Measurements from ENCODE around the gene RIPK4. TPM values are rescaled to one million over a fixed set of nuclear protein-coding genes. Genes with fewer than 3 reads are reported as not detected.

RIPK4 gene
- total and polyA plus RNA-seq, 2 of the 13 experiments (the other 11 are each of a cell fraction or from before 2014, with no cell fraction given): 3.1 to 4.9 TPM

DNA sequence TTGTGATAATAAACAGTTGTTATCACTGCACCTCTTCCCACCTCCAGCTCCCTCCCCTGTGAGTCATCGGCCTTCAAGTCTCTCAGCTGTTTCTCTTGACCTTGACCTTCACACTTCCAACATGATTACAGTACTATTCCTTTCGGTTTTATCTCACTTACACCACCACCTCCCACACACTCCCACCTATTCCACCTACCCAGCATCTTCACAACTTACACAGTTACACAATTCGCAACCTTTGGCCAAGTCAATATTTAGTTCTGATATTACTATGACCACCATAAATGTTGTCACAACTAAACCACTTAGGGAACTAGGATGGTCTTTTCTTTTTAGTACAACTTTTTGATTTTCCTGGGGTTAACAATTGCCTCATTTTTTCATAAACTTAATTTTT, 60.2 kb downstream of the RIPK4 start (continued):
- TF ChIP-seq, protein P1, sequence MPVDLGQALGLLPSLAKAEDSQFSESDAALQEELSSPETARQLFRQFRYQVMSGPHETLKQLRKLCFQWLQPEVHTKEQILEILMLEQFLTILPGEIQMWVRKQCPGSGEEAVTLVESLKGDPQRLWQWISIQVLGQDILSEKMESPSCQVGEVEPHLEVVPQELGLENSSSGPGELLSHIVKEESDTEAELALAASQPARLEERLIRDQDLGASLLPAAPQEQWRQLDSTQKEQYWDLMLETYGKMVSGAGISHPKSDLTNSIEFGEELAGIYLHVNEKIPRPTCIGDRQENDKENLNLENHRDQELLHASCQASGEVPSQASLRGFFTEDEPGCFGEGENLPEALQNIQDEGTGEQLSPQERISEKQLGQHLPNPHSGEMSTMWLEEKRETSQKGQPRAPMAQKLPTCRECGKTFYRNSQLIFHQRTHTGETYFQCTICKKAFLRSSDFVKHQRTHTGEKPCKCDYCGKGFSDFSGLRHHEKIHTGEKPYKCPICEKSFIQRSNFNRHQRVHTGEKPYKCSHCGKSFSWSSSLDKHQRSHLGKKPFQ (CRISPR knock-in tag; IDR thresholded peaks at IDR 0.05; ENCODE audit: insufficient replicate concordance): no peak
- TF ChIP-seq REPIN1 (CRISPR knock-in tag; IDR thresholded peaks at IDR 0.05; ENCODE audit: borderline replicate concordance, low read depth) (0 out of 2 replicates have a peak, but pooled peaks have one; percentile 45), ZNF567 (CRISPR knock-in tag; IDR thresholded peaks at IDR 0.05; ENCODE audit: borderline replicate concordance) (no peak), SOX13 (IDR thresholded peaks at IDR 0.05) (no peak), SOX13 (CRISPR knock-in tag; conservative IDR thresholded peaks at IDR 0.05 in 1 of 2, IDR thresholded peaks at IDR 0.05 in 1 of 2) (peak in 1 of 2 experiments; percentile 72; a peak in 2 of 4 replicates), SIX4 (CRISPR knock-in tag; IDR thresholded peaks at IDR 0.05) (peak; percentile 32; the same call in 1 of the 2 replicates), FOXK2 (IDR thresholded peaks at IDR 0.05) (peak; percentile 46; the same call in 1 of the 2 replicates), ZNF460 (CRISPR knock-in tag; IDR thresholded peaks at IDR 0.05; ENCODE audit: borderline replicate concordance) (no peak), ZNF234 (CRISPR knock-in tag; conservative IDR thresholded peaks at IDR 0.05) (no peak), NFIB (CRISPR knock-in tag; IDR thresholded peaks at IDR 0.05; ENCODE audit: borderline replicate concordance) (no peak), U2AF2 (IDR thresholded peaks at IDR 0.05; ENCODE audit: low read depth, low read length) (no peak), U2AF1 (optimal IDR thresholded peaks at IDR 0.05; ENCODE audit: low read depth, low read length) (no peak), SRSF9 (IDR thresholded peaks at IDR 0.05; ENCODE audit: borderline replicate concordance, insufficient read depth, low read depth, low read length, poor library complexity, severe bottlenecking) (no peak)
- TF ChIP-seq, protein P2, sequence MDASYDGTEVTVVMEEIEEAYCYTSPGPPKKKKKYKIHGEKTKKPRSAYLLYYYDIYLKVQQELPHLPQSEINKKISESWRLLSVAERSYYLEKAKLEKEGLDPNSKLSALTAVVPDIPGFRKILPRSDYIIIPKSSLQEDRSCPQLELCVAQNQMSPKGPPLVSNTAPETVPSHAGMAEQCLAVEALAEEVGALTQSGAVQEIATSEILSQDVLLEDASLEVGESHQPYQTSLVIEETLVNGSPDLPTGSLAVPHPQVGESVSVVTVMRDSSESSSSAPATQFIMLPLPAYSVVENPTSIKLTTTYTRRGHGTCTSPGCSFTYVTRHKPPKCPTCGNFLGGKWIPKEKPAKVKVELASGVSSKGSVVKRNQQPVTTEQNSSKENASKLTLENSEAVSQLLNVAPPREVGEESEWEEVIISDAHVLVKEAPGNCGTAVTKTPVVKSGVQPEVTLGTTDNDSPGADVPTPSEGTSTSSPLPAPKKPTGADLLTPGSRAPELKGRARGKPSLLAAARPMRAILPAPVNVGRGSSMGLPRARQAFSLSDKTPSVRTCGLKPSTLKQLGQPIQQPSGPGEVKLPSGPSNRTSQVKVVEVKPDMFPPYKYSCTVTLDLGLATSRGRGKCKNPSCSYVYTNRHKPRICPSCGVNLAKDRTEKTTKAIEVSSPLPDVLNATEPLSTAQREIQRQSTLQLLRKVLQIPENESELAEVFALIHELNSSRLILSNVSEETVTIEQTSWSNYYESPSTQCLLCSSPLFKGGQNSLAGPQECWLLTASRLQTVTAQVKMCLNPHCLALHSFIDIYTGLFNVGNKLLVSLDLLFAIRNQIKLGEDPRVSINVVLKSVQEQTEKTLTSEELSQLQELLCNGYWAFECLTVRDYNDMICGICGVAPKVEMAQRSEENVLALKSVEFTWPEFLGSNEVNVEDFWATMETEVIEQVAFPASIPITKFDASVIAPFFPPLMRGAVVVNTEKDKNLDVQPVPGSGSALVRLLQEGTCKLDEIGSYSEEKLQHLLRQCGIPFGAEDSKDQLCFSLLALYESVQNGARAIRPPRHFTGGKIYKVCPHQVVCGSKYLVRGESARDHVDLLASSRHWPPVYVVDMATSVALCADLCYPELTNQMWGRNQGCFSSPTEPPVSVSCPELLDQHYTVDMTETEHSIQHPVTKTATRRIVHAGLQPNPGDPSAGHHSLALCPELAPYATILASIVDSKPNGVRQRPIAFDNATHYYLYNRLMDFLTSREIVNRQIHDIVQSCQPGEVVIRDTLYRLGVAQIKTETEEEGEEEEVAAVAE (CRISPR knock-in tag; IDR thresholded peaks at IDR 0.05; ENCODE audit: borderline replicate concordance): no peak
- TF ChIP-seq, protein P3, sequence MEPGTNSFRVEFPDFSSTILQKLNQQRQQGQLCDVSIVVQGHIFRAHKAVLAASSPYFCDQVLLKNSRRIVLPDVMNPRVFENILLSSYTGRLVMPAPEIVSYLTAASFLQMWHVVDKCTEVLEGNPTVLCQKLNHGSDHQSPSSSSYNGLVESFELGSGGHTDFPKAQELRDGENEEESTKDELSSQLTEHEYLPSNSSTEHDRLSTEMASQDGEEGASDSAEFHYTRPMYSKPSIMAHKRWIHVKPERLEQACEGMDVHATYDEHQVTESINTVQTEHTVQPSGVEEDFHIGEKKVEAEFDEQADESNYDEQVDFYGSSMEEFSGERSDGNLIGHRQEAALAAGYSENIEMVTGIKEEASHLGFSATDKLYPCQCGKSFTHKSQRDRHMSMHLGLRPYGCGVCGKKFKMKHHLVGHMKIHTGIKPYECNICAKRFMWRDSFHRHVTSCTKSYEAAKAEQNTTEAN (CRISPR knock-in tag; conservative IDR thresholded peaks at IDR 0.05): peak; percentile 91
- TF ChIP-seq, protein P4, sequence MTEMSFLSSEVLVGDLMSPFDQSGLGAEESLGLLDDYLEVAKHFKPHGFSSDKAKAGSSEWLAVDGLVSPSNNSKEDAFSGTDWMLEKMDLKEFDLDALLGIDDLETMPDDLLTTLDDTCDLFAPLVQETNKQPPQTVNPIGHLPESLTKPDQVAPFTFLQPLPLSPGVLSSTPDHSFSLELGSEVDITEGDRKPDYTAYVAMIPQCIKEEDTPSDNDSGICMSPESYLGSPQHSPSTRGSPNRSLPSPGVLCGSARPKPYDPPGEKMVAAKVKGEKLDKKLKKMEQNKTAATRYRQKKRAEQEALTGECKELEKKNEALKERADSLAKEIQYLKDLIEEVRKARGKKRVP (CRISPR knock-in tag; IDR thresholded peaks at IDR 0.05): 0 out of 4 replicates have a peak, but pooled peaks of 1 of the 2 experiments have one; percentile 37
- TF ChIP-seq, protein P5, sequence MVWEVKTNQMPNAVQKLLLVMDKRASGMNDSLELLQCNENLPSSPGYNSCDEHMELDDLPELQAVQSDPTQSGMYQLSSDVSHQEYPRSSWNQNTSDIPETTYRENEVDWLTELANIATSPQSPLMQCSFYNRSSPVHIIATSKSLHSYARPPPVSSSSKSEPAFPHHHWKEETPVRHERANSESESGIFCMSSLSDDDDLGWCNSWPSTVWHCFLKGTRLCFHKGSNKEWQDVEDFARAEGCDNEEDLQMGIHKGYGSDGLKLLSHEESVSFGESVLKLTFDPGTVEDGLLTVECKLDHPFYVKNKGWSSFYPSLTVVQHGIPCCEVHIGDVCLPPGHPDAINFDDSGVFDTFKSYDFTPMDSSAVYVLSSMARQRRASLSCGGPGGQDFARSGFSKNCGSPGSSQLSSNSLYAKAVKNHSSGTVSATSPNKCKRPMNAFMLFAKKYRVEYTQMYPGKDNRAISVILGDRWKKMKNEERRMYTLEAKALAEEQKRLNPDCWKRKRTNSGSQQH (CRISPR knock-in tag; IDR thresholded peaks at IDR 0.05; ENCODE audit: low read depth): no peak
